ENCODE results near the gene PIP4K2B. TPM values are rescaled to one million over a fixed set of nuclear protein-coding genes. Genes with fewer than 3 reads are reported as not detected.

Gene PIP4K2B
- total and polyA plus RNA-seq, 2 of the 8 experiments (the other 6 are each of a cell fraction or from before 2014, with no cell fraction given), result 21.5 to 57.8 TPM

- no peak for TF ChIP-seq CHD7 (IDR thresholded peaks at IDR 0.05; ENCODE audit: insufficient replicate concordance, low read length)
- no peak for TF ChIP-seq BRCA1 (IDR thresholded peaks at IDR 0.05; ENCODE audit: low read depth, low read length)
- no peak for TF ChIP-seq KDM4A (IDR thresholded peaks at IDR 0.05; ENCODE audit: low read depth, low read length, severe bottlenecking)
- no peak for TF ChIP-seq NANOG (IDR thresholded peaks at IDR 0.05; ENCODE audit: insufficient read depth, low read depth, low read length, poor library complexity, severe bottlenecking)
- no peak for TF ChIP-seq HDAC6 (IDR thresholded peaks at IDR 0.05; ENCODE audit: low read depth, low read length)
- TF ChIP-seq HDAC2 (IDR thresholded peaks at IDR 0.05; ENCODE audit: borderline replicate concordance in 1 of 2, low read depth in 2 of 2, low read length in 2 of 2), result no peak
- no peak for TF ChIP-seq RAD21 (IDR thresholded peaks at IDR 0.05 in 1 of 2, conservative IDR thresholded peaks at IDR 0.05 in 1 of 2; ENCODE audit: low read depth in 2 of 2, low read length in 2 of 2)
- no peak for TF ChIP-seq MAX (IDR thresholded peaks at IDR 0.05)
- TF ChIP-seq RXRA (IDR thresholded peaks at IDR 0.05; ENCODE audit: insufficient read depth, low read depth, low read length), result no peak
Observed at GRCh38 chr17:38717139-38717745, 82.1 kb downstream of the PIP4K2B start (continued).

All from H1 (cell line).